Measurements from ENCODE around the gene ALK. TPM values are rescaled to one million over a fixed set of nuclear protein-coding genes. Genes with fewer than 3 reads are reported as not detected.

Gene ALK
- total RNA-seq, 1 donor from 2014 or later, result not detected

DNA sequence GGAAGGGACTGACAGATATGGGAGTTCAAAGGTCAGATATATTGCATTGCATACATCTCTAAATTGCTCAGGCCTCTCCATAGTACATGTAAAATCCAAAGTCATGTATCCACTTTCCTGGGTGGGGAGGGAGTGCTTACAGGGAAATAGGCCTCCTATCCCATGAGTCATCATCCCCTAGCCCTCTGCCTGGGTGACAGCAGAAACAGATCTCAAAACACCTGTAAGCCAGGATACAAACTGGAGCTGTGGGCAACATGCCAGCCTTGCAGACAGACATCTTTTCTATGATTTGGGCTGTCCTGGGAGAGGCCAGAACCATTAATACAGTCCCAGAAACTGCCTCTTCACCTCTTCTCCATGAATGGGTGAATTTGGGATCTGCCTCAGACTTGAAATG lies 4.8 kb downstream of the ALK start:
- peaks cover 85% of the 10 kb centered on the region for H3K27me3 Mint-ChIP-seq
- H3K9me3 Mint-ChIP-seq (ENCODE audit: low read depth), result no peaks in the 10 kb centered on the region
- H3K4me3 Mint-ChIP-seq (ENCODE audit: low read depth), result no peak overlapping the region
- DNase-seq (ENCODE audit: low spot score, unreplicated experiment), result no peak
- peaks cover 3% of the 10 kb centered on the region for H3K4me1 Mint-ChIP-seq (ENCODE audit: low read depth)
- H3K27ac Mint-ChIP-seq, result no peak overlapping the region
- TF ChIP-seq, protein P1, sequence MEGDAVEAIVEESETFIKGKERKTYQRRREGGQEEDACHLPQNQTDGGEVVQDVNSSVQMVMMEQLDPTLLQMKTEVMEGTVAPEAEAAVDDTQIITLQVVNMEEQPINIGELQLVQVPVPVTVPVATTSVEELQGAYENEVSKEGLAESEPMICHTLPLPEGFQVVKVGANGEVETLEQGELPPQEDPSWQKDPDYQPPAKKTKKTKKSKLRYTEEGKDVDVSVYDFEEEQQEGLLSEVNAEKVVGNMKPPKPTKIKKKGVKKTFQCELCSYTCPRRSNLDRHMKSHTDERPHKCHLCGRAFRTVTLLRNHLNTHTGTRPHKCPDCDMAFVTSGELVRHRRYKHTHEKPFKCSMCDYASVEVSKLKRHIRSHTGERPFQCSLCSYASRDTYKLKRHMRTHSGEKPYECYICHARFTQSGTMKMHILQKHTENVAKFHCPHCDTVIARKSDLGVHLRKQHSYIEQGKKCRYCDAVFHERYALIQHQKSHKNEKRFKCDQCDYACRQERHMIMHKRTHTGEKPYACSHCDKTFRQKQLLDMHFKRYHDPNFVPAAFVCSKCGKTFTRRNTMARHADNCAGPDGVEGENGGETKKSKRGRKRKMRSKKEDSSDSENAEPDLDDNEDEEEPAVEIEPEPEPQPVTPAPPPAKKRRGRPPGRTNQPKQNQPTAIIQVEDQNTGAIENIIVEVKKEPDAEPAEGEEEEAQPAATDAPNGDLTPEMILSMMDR (IDR thresholded peaks at IDR 0.05; ENCODE audit: unreplicated experiment), result no peak
- no peaks in the 10 kb centered on the region for H3K36me3 Mint-ChIP-seq (ENCODE audit: insufficient read depth)

DNA sequence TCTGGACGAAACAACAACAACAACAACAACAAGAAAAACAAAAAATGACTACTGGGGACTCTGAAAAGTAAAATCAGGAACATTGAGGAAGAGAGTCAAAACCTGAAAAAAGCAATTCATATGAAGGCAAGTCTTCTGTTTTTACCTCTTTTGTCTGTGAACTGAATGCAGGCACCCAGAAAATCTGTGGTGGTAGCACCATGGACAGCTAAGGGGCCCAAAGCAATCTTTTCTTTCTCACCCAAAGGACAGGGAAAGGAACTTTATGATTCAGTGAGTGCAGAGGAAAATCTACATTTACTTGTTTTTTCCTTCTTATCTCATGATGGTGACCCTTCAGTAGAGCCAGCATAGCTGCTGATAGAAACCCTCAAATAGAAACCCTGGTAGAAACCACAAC lies 10.4 kb downstream of the ALK start:
- H3K36me3 Mint-ChIP-seq (ENCODE audit: insufficient read depth), result no peaks in the 10 kb centered on the region
- H3K27me3 Mint-ChIP-seq, result peaks cover 46% of the 10 kb centered on the region
- no peak overlapping the region for H3K27ac Mint-ChIP-seq
- H3K4me3 Mint-ChIP-seq (ENCODE audit: low read depth), result no peak overlapping the region
- no peak for DNase-seq (ENCODE audit: low spot score, unreplicated experiment)
- H3K4me1 Mint-ChIP-seq (ENCODE audit: low read depth), result no peaks in the 10 kb centered on the region
- TF ChIP-seq, protein P1 (IDR thresholded peaks at IDR 0.05; ENCODE audit: unreplicated experiment), result no peak
- no peaks in the 10 kb centered on the region for H3K9me3 Mint-ChIP-seq (ENCODE audit: low read depth)

DNA sequence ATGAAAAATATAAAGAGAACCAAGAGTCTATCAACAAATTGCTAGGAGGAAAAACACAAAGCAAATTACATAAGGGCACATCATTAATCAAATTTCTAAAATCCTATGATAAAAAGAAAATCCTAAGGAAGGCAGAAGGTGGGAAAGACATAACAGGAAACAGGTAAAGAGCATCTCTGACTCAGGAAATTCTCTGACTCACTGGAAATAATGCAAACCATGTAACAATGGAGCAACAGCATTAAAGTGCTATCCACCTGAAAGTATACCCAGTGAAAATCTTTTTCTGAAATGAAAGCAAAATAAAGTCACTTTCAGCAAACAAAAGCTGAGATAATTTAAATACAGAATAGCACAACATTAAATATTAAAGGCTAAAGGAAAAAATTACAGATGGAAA lies 10.9 kb downstream of the ALK start:
- no peak overlapping the region for H3K4me3 Mint-ChIP-seq (ENCODE audit: low read depth)
- H3K27ac Mint-ChIP-seq, result no peak overlapping the region
- no peak for DNase-seq (ENCODE audit: low spot score, unreplicated experiment)
- TF ChIP-seq, protein P1 (IDR thresholded peaks at IDR 0.05; ENCODE audit: unreplicated experiment), result no peak
- H3K4me1 Mint-ChIP-seq (ENCODE audit: low read depth), result no peaks in the 10 kb centered on the region
- H3K27me3 Mint-ChIP-seq, result peaks cover 44% of the 10 kb centered on the region
- H3K36me3 Mint-ChIP-seq (ENCODE audit: insufficient read depth), result no peaks in the 10 kb centered on the region
- no peaks in the 10 kb centered on the region for H3K9me3 Mint-ChIP-seq (ENCODE audit: low read depth)

DNA sequence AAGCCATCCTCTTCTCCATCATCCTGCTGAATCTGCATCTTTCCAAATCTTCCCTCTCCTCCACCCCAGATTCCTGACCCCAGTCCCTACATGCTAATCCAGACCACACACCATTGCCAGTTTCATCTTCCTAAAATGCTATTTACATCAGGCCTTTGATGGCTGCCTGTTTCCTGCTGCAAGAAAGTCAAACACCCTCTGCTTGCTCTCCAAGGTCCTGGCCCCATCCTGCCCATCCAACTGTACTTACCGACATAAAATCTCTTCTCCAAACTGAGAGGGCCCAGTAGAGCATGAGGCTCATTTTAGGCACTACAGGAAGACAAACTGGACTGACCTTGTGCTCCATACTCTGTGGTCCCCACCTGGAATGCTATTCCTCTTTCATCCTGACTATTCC lies 19.0 kb downstream of the ALK start:
- Mint-ChIP-seq H3K27me3 (peaks cover 59% of the 10 kb centered on the region), H3K4me3 (ENCODE audit: low read depth) (no peak overlapping the region), H3K27ac (no peak overlapping the region), H3K4me1 (ENCODE audit: low read depth) (no peaks in the 10 kb centered on the region), H3K36me3 (ENCODE audit: insufficient read depth) (no peaks in the 10 kb centered on the region), H3K9me3 (ENCODE audit: low read depth) (no peaks in the 10 kb centered on the region)
- TF ChIP-seq, protein P1 (IDR thresholded peaks at IDR 0.05; ENCODE audit: unreplicated experiment), result no peak
- DNase-seq (ENCODE audit: low spot score, unreplicated experiment), result no peak

DNA sequence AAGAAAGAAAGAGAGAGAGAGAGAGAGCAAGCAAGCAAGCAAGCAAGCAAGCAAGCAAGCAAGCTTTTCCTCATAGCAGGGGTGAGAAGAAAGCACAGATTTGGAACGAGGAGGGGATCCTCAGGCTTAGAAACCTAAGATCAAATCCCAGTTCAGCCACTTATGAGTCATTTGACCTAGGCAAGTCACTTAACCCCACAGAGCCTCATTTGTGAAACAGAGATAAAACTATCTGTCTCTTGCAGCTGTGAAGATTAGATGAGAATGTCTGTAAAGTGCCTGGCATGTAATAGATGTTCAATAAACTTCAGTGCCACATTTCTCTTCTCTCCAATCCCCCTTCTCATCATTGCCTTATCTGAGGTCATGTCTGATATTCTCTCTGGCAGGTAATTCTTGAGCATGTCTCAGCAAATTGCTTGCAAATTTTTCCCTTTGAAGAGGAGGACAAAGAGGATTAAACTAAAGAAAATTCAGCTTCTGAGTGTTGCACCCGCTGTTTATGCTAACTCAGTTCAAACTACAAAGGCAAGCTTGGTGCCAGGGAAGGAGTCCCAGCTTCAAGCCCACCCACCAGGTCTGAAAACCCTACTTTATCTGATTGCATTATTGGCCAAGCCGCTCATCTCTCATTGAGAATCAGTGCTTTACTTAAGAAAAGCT lies 20.3 kb downstream of the ALK start:
- Mint-ChIP-seq H3K36me3 (ENCODE audit: insufficient read depth) (no peaks in the 10 kb centered on the region), H3K27me3 (peaks cover 63% of the 10 kb centered on the region), H3K27ac (no peak overlapping the region), H3K4me1 (ENCODE audit: low read depth) (no peaks in the 10 kb centered on the region), H3K9me3 (ENCODE audit: low read depth) (no peaks in the 10 kb centered on the region), H3K4me3 (ENCODE audit: low read depth) (no peak overlapping the region)
- DNase-seq (ENCODE audit: low spot score, unreplicated experiment), result no peak
- TF ChIP-seq, protein P1 (IDR thresholded peaks at IDR 0.05; ENCODE audit: unreplicated experiment), result no peak
